H1 (cell line): Measurements from ENCODE around the gene LRRTM2. TPM values are rescaled to one million over a fixed set of nuclear protein-coding genes. Genes with fewer than 3 reads are reported as not detected.
A peak's percentile ranks its signal among the peaks of the same experiment; 100 is the strongest.

ENCODE experiments used
- CTCF ChIA-PET: fragments of 300-600 bp; sonication (Branson Sonifier 250); formaldehyde crosslinking; loops from one replicate; lab custom pipeline; 2021; ENCODE audit not compliant: partially characterized antibody; lab: Charles Lee
- POLR2A ChIA-PET: fragments of 300-600 bp; sonication (Branson Sonifier 250); formaldehyde crosslinking; loops from one replicate; lab custom pipeline; 2021; ENCODE audit warnings: inconsistent platforms; ENCODE audit not compliant: partially characterized antibody; lab: Charles Lee
- DNase-seq, 2 experiments: peaks; one replicate each; pipeline versions ENCODE4 v3.0.0 to v3.0.0-alpha.2; 2010 to 2022; ENCODE audit warnings: low spot score in 2 of 2, low read depth in 1 of 2, mixed read lengths in 1 of 2
- FAIRE-seq: peaks from 2 replicates; lab custom pipeline; 2011; peaks lifted over from hg19 to GRCh38; lab: Jason Lieb, UNC
- H2AFZ ChIP-seq: 2 replicates; pipeline ENCODE4 v1.8.1; 2012; ENCODE audit warnings: low read length, inconsistent platforms
- H2AK5ac ChIP-seq: 2 replicates; pipeline ENCODE4 v1.6.1; 2013; ENCODE audit warnings: low read depth, low read length
- H2BK120ac ChIP-seq: replicated peaks from 2 replicates; pipeline ENCODE3; 2013; ENCODE audit warnings: low read depth, low read length, inconsistent platforms
- H2BK12ac ChIP-seq: 2 replicates; pipeline ENCODE4 v1.6.1; 2013; ENCODE audit warnings: low read depth, low read length
- H2BK15ac ChIP-seq: 2 replicates; pipeline ENCODE4 v1.6.1; 2013; ENCODE audit warnings: low read length
- H2BK20ac ChIP-seq: 2 replicates; pipeline ENCODE4 v1.6.1; 2013; ENCODE audit warnings: low read length
- H2BK5ac ChIP-seq: 2 replicates; pipeline ENCODE4 v1.6.1; 2013; ENCODE audit warnings: low read depth, low read length
- H3K14ac ChIP-seq: 2 replicates; pipeline ENCODE4 v1.6.1; 2013; ENCODE audit warnings: inconsistent platforms; ENCODE audit not compliant: insufficient read length
- H3K18ac ChIP-seq: 2 replicates; pipeline ENCODE4 v1.6.1; 2013; ENCODE audit warnings: low read length; ENCODE audit errors: extremely low read depth
- H3K23ac ChIP-seq: 2 replicates; pipeline ENCODE4 v1.6.1; 2013; ENCODE audit warnings: inconsistent platforms; ENCODE audit not compliant: insufficient read length
- H3K23me2 ChIP-seq: 2 replicates; pipeline ENCODE4 v1.6.1; 2013; ENCODE audit warnings: low read depth, low read length
- H3K27ac ChIP-seq: 2 replicates; pipeline ENCODE4 v1.6.1; 2011; ENCODE audit warnings: low read depth, low read length, inconsistent platforms
- H3K27me3 ChIP-seq, 4 experiments: replicated peaks in 1 of 4; 1 replicate in 1 of 4; 2 replicates in 3 of 4; pipeline versions ENCODE4 v1.6.1 to v1.8.1; 2011 to 2013; ENCODE audit warnings: low read length in 3 of 4, mild to moderate bottlenecking in 3 of 4, inconsistent platforms in 2 of 4, mixed read lengths in 2 of 4, moderate library complexity in 1 of 4; ENCODE audit not compliant: control insufficient read depth in 3 of 4, insufficient read depth in 3 of 4; ENCODE audit errors: extremely low read depth in 1 of 4
- H3K36me3 ChIP-seq, 4 experiments: 2 replicates each; pipeline versions ENCODE4 v1.6.1 to v1.8.1; 2011 to 2013; ENCODE audit warnings: mild to moderate bottlenecking in 4 of 4, low read length in 3 of 4, moderate library complexity in 2 of 4, control low read depth in 1 of 4, inconsistent platforms in 1 of 4; ENCODE audit not compliant: insufficient read depth in 4 of 4, control insufficient read depth in 2 of 4
- H3K4ac ChIP-seq: replicated peaks from 2 replicates; pipeline ENCODE3; 2013; ENCODE audit warnings: low read length, low read depth, mixed read lengths, inconsistent platforms; ENCODE audit not compliant: insufficient read length
- H3K4me1 ChIP-seq, 4 experiments: replicated peaks in 1 of 4; 1 replicate in 1 of 4; 2 replicates in 3 of 4; pipeline versions ENCODE4 v1.6.1 to v1.8.1; 2011 to 2013; ENCODE audit warnings: low read length in 3 of 4, inconsistent platforms in 2 of 4, mixed read lengths in 1 of 4; ENCODE audit not compliant: insufficient read depth in 4 of 4, control insufficient read depth in 3 of 4
- H3K4me2 ChIP-seq, 2 experiments: 2 replicates each; pipeline versions ENCODE4 v1.6.1 to v1.8.1; 2011 to 2013; ENCODE audit warnings: low read depth in 2 of 2, low read length in 2 of 2, control low read depth in 1 of 2, inconsistent platforms in 1 of 2, mild to moderate bottlenecking in 1 of 2; ENCODE audit not compliant: insufficient read depth in 1 of 2
- H3K4me3 ChIP-seq, 4 experiments: fragments of 200-600, 300-600 bp in 1 of 4; sonication (generic), shearing (Covaris generic), sonication (Bioruptor Twin) in 1 of 4; 2 replicates each; pipeline versions ENCODE4 v1.5.1 to v1.8.1; 2011 to 2016; ENCODE audit warnings: low read length in 4 of 4, low read depth in 3 of 4, control low read depth in 2 of 4, inconsistent platforms in 2 of 4, mild to moderate bottlenecking in 2 of 4, mixed read lengths in 1 of 4, moderate library complexity in 1 of 4; ENCODE audit not compliant: insufficient read depth in 2 of 4; ENCODE audit errors: extremely low read depth in 1 of 4
- H3K56ac ChIP-seq: replicated peaks from 2 replicates; pipeline ENCODE3; 2013; ENCODE audit warnings: low read depth, mild to moderate bottlenecking, mixed read lengths, low read length, inconsistent platforms; ENCODE audit not compliant: insufficient read length
- H3K79me1 ChIP-seq: 2 replicates; pipeline ENCODE4 v1.6.1; 2013; ENCODE audit warnings: low read depth, low read length, control low read depth
- H3K79me2 ChIP-seq, 2 experiments: 2 replicates each; pipeline versions ENCODE4 v1.6.1 to v1.8.1; 2012 to 2013; ENCODE audit warnings: low read length in 2 of 2, mild to moderate bottlenecking in 2 of 2, inconsistent platforms in 1 of 2; ENCODE audit not compliant: insufficient read depth in 2 of 2, control insufficient read depth in 1 of 2
- H3K9ac ChIP-seq, 4 experiments: replicated peaks in 1 of 4; 1 replicate in 1 of 4; 2 replicates in 3 of 4; pipeline versions ENCODE4 v1.6.1 to v1.8.1; 2011 to 2013; ENCODE audit warnings: low read depth in 3 of 4, low read length in 3 of 4, control low read depth in 2 of 4, mild to moderate bottlenecking in 2 of 4, moderate library complexity in 2 of 4, inconsistent platforms in 1 of 4; ENCODE audit errors: extremely low read depth in 1 of 4
- H3K9me3 ChIP-seq, 2 experiments: 2 replicates each; pipeline versions ENCODE4 v1.6.1 to v1.8.1; 2012 to 2013; ENCODE audit warnings: mild to moderate bottlenecking in 2 of 2, moderate library complexity in 2 of 2, control low read depth in 1 of 2, inconsistent platforms in 1 of 2, low read depth in 1 of 2, low read length in 1 of 2, mixed read lengths in 1 of 2; ENCODE audit not compliant: insufficient read depth in 2 of 2
- H4K20me1 ChIP-seq, 2 experiments: replicated peaks in 1 of 2; 2 replicates each; pipeline versions ENCODE3 to v1.8.1; 2011 to 2013; ENCODE audit warnings: inconsistent platforms in 2 of 2, low read length in 2 of 2, mild to moderate bottlenecking in 1 of 2; ENCODE audit not compliant: insufficient read depth in 2 of 2, control insufficient read depth in 1 of 2
- H4K5ac ChIP-seq: 2 replicates; pipeline ENCODE4 v1.6.1; 2013; ENCODE audit warnings: low read length, low read depth, mixed read lengths, inconsistent platforms; ENCODE audit not compliant: insufficient read length
- H4K8ac ChIP-seq: 2 replicates; pipeline ENCODE4 v1.8.0; 2013; ENCODE audit warnings: mild to moderate bottlenecking, moderate library complexity, low read length, inconsistent platforms; ENCODE audit not compliant: insufficient read depth; ENCODE audit errors: extremely low read depth
- H4K91ac ChIP-seq: replicated peaks from 2 replicates; pipeline ENCODE3; 2013; ENCODE audit warnings: low read length, mixed read lengths, inconsistent platforms; ENCODE audit not compliant: insufficient read length
- RAD21 ChIP-seq, 2 experiments: IDR thresholded peaks in 1 of 2; conservative IDR thresholded peaks in 1 of 2; 2 replicates each; pipeline ENCODE4 v1.6.1; 2011; ENCODE audit warnings: low read depth in 2 of 2, low read length in 2 of 2, improper control_type of control experiment in 1 of 2, inconsistent platforms in 1 of 2, mild to moderate bottlenecking in 1 of 2, moderate library complexity in 1 of 2
- WGBS, 2 experiments: shearing (Covaris generic) in 1 of 2; methylation state at CpG; one replicate each; pipeline versions ENCODE4 v1.1.6 to v1.1.7; 2013 to 2015; ENCODE audit warnings: low lambda C conversion rate in 2 of 2, mixed read lengths in 2 of 2, inconsistent platforms in 1 of 2, low coverage in 1 of 2, missing lambda C conversion rate in 1 of 2; ENCODE audit not compliant: insufficient replicate concordance in 2 of 2, insufficient coverage in 1 of 2, insufficient read length in 1 of 2; ENCODE audit errors: extremely low coverage in 1 of 2, missing lambda C conversion rate in 1 of 2; 5-methylcytosine and 5-hydroxymethylcytosine counted together
- polyA plus RNA-seq, 7 experiments: library from polyadenylated mRNA; depleted of rRNA in 3 of 7; stranded (reverse) in 5 of 7; unstranded in 2 of 7; fragments of >200 nt in 5 of 7; fragments of 200-250 nt in 2 of 7; gene quantifications; 1 replicate in 5 of 7; 2 replicates in 1 of 7; 4 replicates in 1 of 7; pipeline versions ENCODE4 v1.2.1 to v1.2.3, GENCODE V29; 2011 to 2013; ENCODE audit warnings: missing spikeins in 2 of 7, mixed read lengths in 2 of 7
- total RNA-seq: library from RNA; stranded (reverse); fragmentation: NEBNext Ultra II Directional; extraction: Animal tissue kit (Norgen Biotek cat#: 25700); gene quantifications from 2 replicates; pipeline ENCODE4 v1.2.1, GENCODE V29; 2021

The LRRTM2 gene
- total and polyA plus RNA-seq, 2 of the 8 experiments (the other 6 are each of a cell fraction or from before 2014, with no cell fraction given): not detected

GRCh38 chr5:138824924-138825863, 49.9 kb downstream of the LRRTM2 start:
- no peaks in the 10 kb centered on the region for H3K27me3 ChIP-seq
- no peak overlapping the region for H2BK120ac ChIP-seq
- peaks cover 0 to under 1% (median 0%) of the 10 kb centered on the region in 4 experiments; a peak in 2 of 7 replicates for H3K4me1 ChIP-seq
- no peak overlapping the region for H3K18ac ChIP-seq
- H3K23me2 ChIP-seq: no peaks in the 10 kb centered on the region
- H2BK12ac ChIP-seq: no peak overlapping the region
- no peak overlapping the region for H2AK5ac ChIP-seq
- 88% methylated on average over 5 of the region's 5 CpGs; no CpG with 5 or more reads in 1 of the 2 experiments for WGBS, 2 experiments
- H3K4ac ChIP-seq: no peak overlapping the region
- H2BK15ac ChIP-seq: no peak overlapping the region
- no peak overlapping the region for H2BK20ac ChIP-seq
- POLR2A ChIA-PET: interaction anchor here (1.2 kb wide), 1 partner anchor 72 kb away, joined by 4 read pairs; the partner anchor contains the start of gene CTNNA1
- CTCF ChIA-PET: interaction anchor here (0.6 to 3.6 kb wide), 62 partner anchors 9 to 448 kb away, joined by 3 to 52 read pairs (median 3); partner anchors contain the start of gene LRRTM2
- H2AFZ ChIP-seq: no peak overlapping the region
- no peak overlapping the region for H3K4me3 ChIP-seq
- H3K9me3 ChIP-seq: no peaks in the 10 kb centered on the region
- H3K14ac ChIP-seq: no peak overlapping the region
- no peak overlapping the region for H4K8ac ChIP-seq
- no peak overlapping the region for H4K91ac ChIP-seq
- H2BK5ac ChIP-seq: no peak overlapping the region
- H4K5ac ChIP-seq: no peak overlapping the region
- no peak overlapping the region for H3K27ac ChIP-seq
- no peak overlapping the region for H3K23ac ChIP-seq
- H3K36me3 ChIP-seq: peaks cover 0 to 47% (median 18%) of the 10 kb centered on the region in 4 experiments; a peak in 6 of 8 replicates
- H3K4me2 ChIP-seq: no peak overlapping the region
- H4K20me1 ChIP-seq: peaks cover 0 to 4% of the 10 kb centered on the region in 2 experiments
- H3K79me1 ChIP-seq: peaks cover 3% of the 10 kb centered on the region
- H3K9ac ChIP-seq: no peak overlapping the region
- no peak overlapping the region for H3K56ac ChIP-seq
- H3K79me2 ChIP-seq: peaks cover 2 to 37% of the 10 kb centered on the region in 2 experiments; a peak in 3 of 4 replicates
- peak; percentile 39 for FAIRE-seq
- no peak for DNase-seq
- peak; percentile 20 to 38; a peak in 2 of 4 replicates for TF ChIP-seq RAD21 (IDR thresholded peaks at IDR 0.05 in 1 of 2, conservative IDR thresholded peaks at IDR 0.05 in 1 of 2; ENCODE audit: low read depth in 2 of 2, low read length in 2 of 2)
